Smooth muscle cell (in vitro differentiated cells): ENCODE results near the gene ESPN. TPM values are rescaled to one million over a fixed set of nuclear protein-coding genes. Genes with fewer than 3 reads are reported as not detected.

Experiments
- DNase-seq: peaks from one replicate; lab custom pipeline; 2025; ENCODE audit not compliant: unreplicated experiment; lab: John Stamatoyannopoulos, UW
- H2AFZ ChIP-seq: fragments of 200-600 bp; sonication (generic); 2 replicates; pipeline ENCODE4 v1.6.0; 2016; ENCODE audit warnings: antibody characterized with exemption, low read depth, mild to moderate bottlenecking
- H3F3A ChIP-seq: fragments of 200-600 bp; sonication (generic); 2 replicates; pipeline ENCODE4 v1.6.0; 2017; ENCODE audit warnings: antibody characterized with exemption, low read depth
- H3K27ac ChIP-seq: fragments of 200-600 bp; sonication (generic); 2 replicates; pipeline ENCODE4 v1.5.1; 2016; ENCODE audit warnings: low read depth, mild to moderate bottlenecking
- H3K27me3 ChIP-seq: fragments of 200-600 bp; sonication (generic); 2 replicates; pipeline ENCODE4 v1.6.1; 2016; ENCODE audit warnings: low read depth, mild to moderate bottlenecking
- H3K36me3 ChIP-seq: fragments of 200-600 bp; sonication (generic); 2 replicates; pipeline ENCODE4 v1.5.1; 2016; ENCODE audit warnings: low read depth
- H3K4me1 ChIP-seq: fragments of 200-600 bp; sonication (generic); 2 replicates; pipeline ENCODE4 v1.5.1; 2016; ENCODE audit warnings: low read depth
- H3K4me2 ChIP-seq: fragments of 200-600 bp; sonication (generic); 2 replicates; pipeline ENCODE4 v1.6.0; 2016; ENCODE audit warnings: mild to moderate bottlenecking
- H3K4me3 ChIP-seq: fragments of 200-600 bp; sonication (generic); 2 replicates; pipeline ENCODE4 v1.5.1; 2016; ENCODE audit warnings: mild to moderate bottlenecking
- H3K79me2 ChIP-seq: fragments of 200-600 bp; sonication (generic); 2 replicates; pipeline ENCODE4 v1.6.0; 2016; ENCODE audit warnings: low read depth, mild to moderate bottlenecking
- H3K9ac ChIP-seq: fragments of 200-600 bp; sonication (generic); 2 replicates; pipeline ENCODE4 v1.6.0; 2016; ENCODE audit warnings: low read depth
- H3K9me3 ChIP-seq: fragments of 200-600 bp; sonication (generic); replicated peaks from 2 replicates; pipeline ENCODE4 v1.5.1; 2016; ENCODE audit warnings: low read depth
- H4K20me1 ChIP-seq: fragments of 200-600 bp; sonication (generic); 2 replicates; pipeline ENCODE4 v1.6.0; 2016; ENCODE audit warnings: low read depth
- WGBS: methylation state at CpG from one replicate; pipeline ENCODE4 v1.1.7; 2016; ENCODE audit warnings: low lambda C conversion rate; 5-methylcytosine and 5-hydroxymethylcytosine counted together
- microRNA-seq: library from miRNA; unstranded; fragments of <30 nt; microRNA quantifications from one replicate; pipeline ENCODE4, GENCODE V29; 2016; ENCODE audit warnings: borderline number of aligned reads
- polyA plus RNA-seq: library from polyadenylated mRNA; unstranded; fragments of >200 nt; fragmentation: Nextera tagmentation; extraction: Ambion mirVana; gene quantifications from 2 replicates; pipeline ENCODE4 v1.2.1, GENCODE V29; 2016
- small RNA-seq: library from RNA; depleted of rRNA; stranded (forward); fragments of <200 nt; gene quantifications from one replicate; pipeline ENCODE3, GENCODE V24; 2014
- total RNA-seq: library from RNA; depleted of rRNA; stranded (reverse); fragments of >200 nt; gene quantifications from 2 replicates; pipeline ENCODE4 v1.2.3, GENCODE V29; 2014
- TF ChIP-seq, protein P1 (sequence below): fragments of 200-600 bp; sonication (generic); IDR thresholded peaks from 2 replicates; pipeline ENCODE4 v1.5.1; 2017; ENCODE audit warnings: borderline replicate concordance, mild to moderate bottlenecking, antibody characterized with exemption; ENCODE audit not compliant: insufficient read depth, poor library complexity, severe bottlenecking

Gene ESPN
- total and polyA plus RNA-seq, 2 experiments from 2014 or later: 1.1 TPM; not detected in 1

DNA sequence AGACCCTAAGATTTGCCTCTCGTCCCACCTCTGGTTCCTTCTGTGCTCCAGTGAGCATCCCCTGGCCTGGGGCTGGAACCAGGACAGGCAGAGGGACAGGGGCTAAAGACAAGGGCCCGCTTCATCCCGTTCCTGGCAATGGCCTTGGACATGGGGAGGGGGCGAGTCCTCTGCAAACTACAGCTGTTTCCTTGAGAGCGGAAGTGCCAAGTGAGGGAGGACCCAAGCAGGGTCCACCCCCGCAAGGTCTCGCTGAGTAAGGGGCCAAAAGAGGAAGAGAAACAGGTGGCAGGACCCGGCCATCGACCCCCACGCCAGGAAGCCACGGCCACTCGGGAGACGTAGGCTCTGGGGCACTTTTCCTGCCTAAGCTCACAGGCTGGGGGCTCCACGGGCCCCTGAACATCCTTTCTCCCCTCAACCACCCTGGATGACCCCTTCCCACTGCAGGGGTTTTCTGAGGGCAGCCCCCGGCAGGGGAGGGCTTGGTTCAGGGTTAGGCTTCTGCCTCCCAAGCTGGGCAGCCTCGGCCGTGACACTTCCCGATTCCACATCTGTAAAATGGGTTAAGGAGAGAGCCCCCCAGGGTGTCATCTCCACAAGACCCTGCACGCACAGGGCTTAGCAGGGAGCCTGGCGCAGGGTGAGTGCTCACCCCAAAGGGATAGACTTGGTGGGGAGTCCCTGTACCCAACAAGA is 84.8 kb downstream of the ESPN start:
- Histone ChIP-seq H3K79me2 (no peaks in the 10 kb centered on the region), H3K4me2 (no peak overlapping the region), H3K9ac (no peak overlapping the region), H3K4me1 (no peaks in the 10 kb centered on the region), H3K27me3 (no peaks in the 10 kb centered on the region), H3K4me3 (no peak overlapping the region), H2AFZ (no peak overlapping the region), H3K36me3 (no peaks in the 10 kb centered on the region), H3F3A (no peaks in the 10 kb centered on the region), H4K20me1 (no peaks in the 10 kb centered on the region), H3K9me3 (no peaks in the 10 kb centered on the region), H3K27ac (no peak overlapping the region)
- TF ChIP-seq, protein P1, sequence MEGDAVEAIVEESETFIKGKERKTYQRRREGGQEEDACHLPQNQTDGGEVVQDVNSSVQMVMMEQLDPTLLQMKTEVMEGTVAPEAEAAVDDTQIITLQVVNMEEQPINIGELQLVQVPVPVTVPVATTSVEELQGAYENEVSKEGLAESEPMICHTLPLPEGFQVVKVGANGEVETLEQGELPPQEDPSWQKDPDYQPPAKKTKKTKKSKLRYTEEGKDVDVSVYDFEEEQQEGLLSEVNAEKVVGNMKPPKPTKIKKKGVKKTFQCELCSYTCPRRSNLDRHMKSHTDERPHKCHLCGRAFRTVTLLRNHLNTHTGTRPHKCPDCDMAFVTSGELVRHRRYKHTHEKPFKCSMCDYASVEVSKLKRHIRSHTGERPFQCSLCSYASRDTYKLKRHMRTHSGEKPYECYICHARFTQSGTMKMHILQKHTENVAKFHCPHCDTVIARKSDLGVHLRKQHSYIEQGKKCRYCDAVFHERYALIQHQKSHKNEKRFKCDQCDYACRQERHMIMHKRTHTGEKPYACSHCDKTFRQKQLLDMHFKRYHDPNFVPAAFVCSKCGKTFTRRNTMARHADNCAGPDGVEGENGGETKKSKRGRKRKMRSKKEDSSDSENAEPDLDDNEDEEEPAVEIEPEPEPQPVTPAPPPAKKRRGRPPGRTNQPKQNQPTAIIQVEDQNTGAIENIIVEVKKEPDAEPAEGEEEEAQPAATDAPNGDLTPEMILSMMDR: no peak
- no peak for DNase-seq
- 93% methylated on average over 19 of the region's 20 CpGs for WGBS

DNA sequence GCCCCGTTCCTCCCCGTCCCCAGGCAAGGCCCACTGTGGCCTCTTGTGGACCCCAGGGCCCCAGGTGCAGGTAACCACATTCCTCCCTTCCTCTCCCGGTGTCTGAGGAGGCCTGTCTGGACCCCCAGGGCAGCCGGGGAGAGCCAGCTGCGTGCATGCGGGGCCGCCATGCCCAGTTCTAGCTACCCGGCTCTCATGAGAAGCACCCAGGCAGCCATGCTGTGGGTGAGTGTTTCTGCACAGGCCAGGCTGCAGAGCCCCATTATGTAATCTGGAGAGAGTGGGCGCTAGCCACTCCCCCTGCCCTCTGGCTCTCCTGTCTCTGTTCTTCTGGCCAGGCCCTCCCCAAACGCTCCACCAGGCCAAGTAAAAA is 85.3 kb downstream of the ESPN start:
- Histone ChIP-seq H3F3A (no peaks in the 10 kb centered on the region), H3K27me3 (no peaks in the 10 kb centered on the region), H3K9me3 (no peaks in the 10 kb centered on the region), H3K27ac (no peak overlapping the region), H3K4me2 (no peak overlapping the region), H3K79me2 (no peaks in the 10 kb centered on the region), H4K20me1 (no peaks in the 10 kb centered on the region), H3K36me3 (no peaks in the 10 kb centered on the region), H3K4me3 (no peak overlapping the region), H2AFZ (no peak overlapping the region), H3K9ac (no peak overlapping the region), H3K4me1 (no peaks in the 10 kb centered on the region)
- DNase-seq: no peak
- TF ChIP-seq, protein P1: no peak
- 88% methylated on average over 10 of the region's 10 CpGs for WGBS

DNA sequence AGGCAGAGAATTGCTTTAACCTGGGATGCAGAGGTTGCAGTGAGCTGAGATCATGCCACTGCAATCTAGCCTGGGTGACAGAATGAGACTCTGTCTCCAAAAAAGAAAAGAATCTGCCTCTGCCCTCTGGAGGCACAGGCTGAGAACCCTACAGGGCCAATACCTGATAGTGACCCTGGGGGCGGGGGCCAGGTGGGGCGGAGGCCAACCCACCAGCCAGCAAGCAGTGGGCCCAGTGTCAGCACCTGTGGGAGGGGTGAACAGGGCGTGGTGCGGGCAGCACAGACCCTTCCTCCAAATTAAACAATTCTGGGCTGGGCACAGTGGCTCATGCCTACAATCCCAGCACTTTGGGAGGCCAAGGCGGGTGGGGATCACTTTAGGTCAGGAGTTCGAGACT is 85.9 kb downstream of the ESPN start:
- no peak overlapping the region for H3K4me2 ChIP-seq
- no peaks in the 10 kb centered on the region for H3K79me2 ChIP-seq
- H3K36me3 ChIP-seq: no peaks in the 10 kb centered on the region
- TF ChIP-seq, protein P1: no peak
- H3K9ac ChIP-seq: no peak overlapping the region
- no peaks in the 10 kb centered on the region for H4K20me1 ChIP-seq
- no peak overlapping the region for H2AFZ ChIP-seq
- no peak for DNase-seq
- H3K9me3 ChIP-seq: no peaks in the 10 kb centered on the region
- H3K4me1 ChIP-seq: no peaks in the 10 kb centered on the region
- H3K4me3 ChIP-seq: no peak overlapping the region
- no peaks in the 10 kb centered on the region for H3K27me3 ChIP-seq
- H3F3A ChIP-seq: no peaks in the 10 kb centered on the region
- no peak overlapping the region for H3K27ac ChIP-seq
- WGBS: 98% methylated on average over 6 of the region's 6 CpGs

Small RNAs within 50 kb of the gene (microRNA-seq; reads per million reads assigned to microRNA genes)
- gene MIR4252: not detected

Small RNAs within 50 kb of the gene (small RNA-seq; reads per million reads assigned to genes)
- gene MIR4252: not detected

Other genes with a start within 250 kb of the ESPN start
- gene CHD5, start 244.5 kb upstream of the ESPN start, total RNA-seq: 0.40 TPM in 2 replicates
- not detected in 2 replicates for gene CHD5, start 244.5 kb upstream of the ESPN start, polyA plus RNA-seq
- gene RPL22, start 225.2 kb upstream of the ESPN start, total RNA-seq: 108 and 126 TPM in 2 replicates
- gene RPL22, start 225.2 kb upstream of the ESPN start, polyA plus RNA-seq: 108 and 117 TPM in 2 replicates
- gene RNF207, start 218.7 kb upstream of the ESPN start, total RNA-seq: 1.8 and 4.8 TPM in 2 replicates
- gene RNF207, start 218.7 kb upstream of the ESPN start, polyA plus RNA-seq: 2.0 and 4.0 TPM in 2 replicates
- 55.1 and 66.8 TPM in 2 replicates for gene ICMT, start 188.8 kb upstream of the ESPN start, total RNA-seq
- gene ICMT, start 188.8 kb upstream of the ESPN start, polyA plus RNA-seq: 34.7 and 36.6 TPM in 2 replicates
- gene HES3, start 180.6 kb upstream of the ESPN start, total RNA-seq: not detected in 2 replicates
- gene HES3, start 180.6 kb upstream of the ESPN start, polyA plus RNA-seq: not detected in 2 replicates
- 6.4 and 8.2 TPM in 2 replicates for gene GPR153, start 163.7 kb upstream of the ESPN start, total RNA-seq
- 15.5 and 15.8 TPM in 2 replicates for gene GPR153, start 163.7 kb upstream of the ESPN start, polyA plus RNA-seq
- 16.4 and 19.5 TPM in 2 replicates for gene ACOT7, start 31.0 kb upstream of the ESPN start, total RNA-seq
- 53.6 and 53.8 TPM in 2 replicates for gene ACOT7, start 31.0 kb upstream of the ESPN start, polyA plus RNA-seq
- 4.6 and 5.6 TPM in 2 replicates for gene HES2, start 4.9 kb upstream of the ESPN start, total RNA-seq
- 1.7 and 11.1 TPM in 2 replicates for gene HES2, start 4.9 kb upstream of the ESPN start, polyA plus RNA-seq
- gene TNFRSF25, start 41.4 kb downstream of the ESPN start, total RNA-seq: 9.6 and 19.8 TPM in 2 replicates
- 10.1 and 17.7 TPM in 2 replicates for gene TNFRSF25, start 41.4 kb downstream of the ESPN start, polyA plus RNA-seq
- 14.5 and 16.1 TPM in 2 replicates for gene PLEKHG5, start 66.9 kb downstream of the ESPN start, total RNA-seq
- 10.6 and 17.8 TPM in 2 replicates for gene PLEKHG5, start 66.9 kb downstream of the ESPN start, polyA plus RNA-seq
- 12.0 and 16.8 TPM in 2 replicates for gene NOL9, start 129.7 kb downstream of the ESPN start, total RNA-seq
- 8.1 and 11.5 TPM in 2 replicates for gene NOL9, start 129.7 kb downstream of the ESPN start, polyA plus RNA-seq
- not detected in 2 replicates for gene TAS1R1, start 130.5 kb downstream of the ESPN start, total RNA-seq
- gene TAS1R1, start 130.5 kb downstream of the ESPN start, polyA plus RNA-seq: 0.27 TPM in 1 of 2 replicates, not detected in the other
- 9.7 and 26.4 TPM in 2 replicates for gene ZBTB48, start 155.2 kb downstream of the ESPN start, total RNA-seq
- 16.3 and 20.5 TPM in 2 replicates for gene ZBTB48, start 155.2 kb downstream of the ESPN start, polyA plus RNA-seq
- gene KLHL21, start 178.1 kb downstream of the ESPN start, total RNA-seq: 12.0 and 13.2 TPM in 2 replicates
- 12.6 and 16.2 TPM in 2 replicates for gene KLHL21, start 178.1 kb downstream of the ESPN start, polyA plus RNA-seq
- gene PHF13, start 189.0 kb downstream of the ESPN start, total RNA-seq: 10.2 and 10.4 TPM in 2 replicates
- gene PHF13, start 189.0 kb downstream of the ESPN start, polyA plus RNA-seq: 12.3 and 14.0 TPM in 2 replicates
- 10.5 and 14.2 TPM in 2 replicates for gene THAP3, start 200.1 kb downstream of the ESPN start, total RNA-seq
- gene THAP3, start 200.1 kb downstream of the ESPN start, polyA plus RNA-seq: 29.3 and 34.8 TPM in 2 replicates